ENCODE measurements around the gene APEH. TPM values are rescaled to one million over a fixed set of nuclear protein-coding genes. Genes with fewer than 3 reads are reported as not detected.

APEH gene
- total and polyA plus RNA-seq, 2 experiments from 2014 or later: 170 to 264 TPM

GRCh38 chr3:49712631-49713317, 38.6 kb downstream of the APEH start (continued):
- TF ChIP-seq ZNF462 (CRISPR knock-in tag; IDR thresholded peaks at IDR 0.05) (no peak), STAT1 (IDR thresholded peaks at IDR 0.05; ENCODE audit: unreplicated experiment) (no peak), ZNF331 (CRISPR knock-in tag; IDR thresholded peaks at IDR 0.05; ENCODE audit: low read depth) (no peak), POLR2AphosphoS5 (IDR thresholded peaks at IDR 0.05; ENCODE audit: low read depth) (no peak), EZH2phosphoT487 (IDR thresholded peaks at IDR 0.05; ENCODE audit: unreplicated experiment) (no peak), CTCF (conservative IDR thresholded peaks at IDR 0.05; ENCODE audit: low read depth in 2 of 2) (no peak), CREB1 (CRISPR knock-in tag; IDR thresholded peaks at IDR 0.05; ENCODE audit: low read depth) (no peak)

Measured in GM23338 (cell line).